Forelimb muscle (tissue), 1 donor: ENCODE measurements around the gene CALN1. TPM values are rescaled to one million over a fixed set of nuclear protein-coding genes. Genes with fewer than 3 reads are reported as not detected.
A peak's percentile ranks its signal among the peaks of the same experiment; 100 is the strongest.
"Not testable (repeated sequence)": the region's sequence is repeated elsewhere in the genome, so short reads cannot be mapped to it uniquely, and the experiment has no call there.

Source experiments
- DNase-seq: peaks from one replicate; pipeline ENCODE4 v3.0.0-alpha.2; 2013; ENCODE audit warnings: low read depth
- polyA plus RNA-seq: library from polyadenylated mRNA; unstranded; fragments of 120-200 nt; gene quantifications from one replicate; pipeline ENCODE4 v1.2.1, GENCODE V29; 2013; ENCODE audit not compliant: insufficient read length

Gene CALN1
- polyA plus RNA-seq, 1 donor: 1.6 TPM

DNA sequence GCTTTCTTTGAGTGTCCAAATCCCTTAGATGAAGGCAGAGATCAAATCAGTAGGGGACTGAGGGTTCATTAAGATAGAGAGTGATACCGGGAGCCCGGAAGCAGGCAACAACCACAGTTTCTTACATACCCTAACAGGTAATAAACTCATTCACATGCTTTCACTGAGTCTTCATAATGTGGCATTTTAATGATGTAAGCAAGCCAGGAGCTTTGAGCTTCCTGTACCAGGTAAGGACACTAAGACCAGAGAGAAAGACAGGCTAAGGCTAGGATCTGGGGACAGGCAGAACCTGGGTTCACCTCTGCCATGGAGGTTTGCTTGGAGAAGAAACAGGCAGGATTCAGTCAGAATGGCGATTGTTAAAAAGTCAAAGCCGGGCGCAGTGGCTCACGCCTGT lies 661.8 kb downstream of the CALN1 start:
- DNase-seq: no peak

DNA sequence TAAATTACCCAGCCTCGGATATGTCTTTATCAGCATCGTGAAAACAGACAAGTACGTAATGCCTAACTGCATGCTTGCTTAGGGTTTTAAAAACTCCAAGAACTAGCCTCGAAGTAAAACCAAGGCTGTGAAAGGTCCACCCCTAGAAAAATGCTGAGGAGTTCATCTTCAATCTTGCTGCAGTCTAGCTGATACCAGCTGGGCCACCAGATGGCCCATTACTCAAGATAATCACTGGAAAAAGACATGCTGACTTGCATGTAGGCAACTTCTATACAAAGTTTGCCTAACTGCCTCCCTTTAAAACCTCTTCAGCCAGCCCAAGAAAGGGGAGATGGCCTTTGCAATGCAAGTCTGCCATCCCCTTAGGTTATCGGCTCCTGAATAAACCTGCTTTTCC lies 666.1 kb downstream of the CALN1 start:
- no peak for DNase-seq

DNA sequence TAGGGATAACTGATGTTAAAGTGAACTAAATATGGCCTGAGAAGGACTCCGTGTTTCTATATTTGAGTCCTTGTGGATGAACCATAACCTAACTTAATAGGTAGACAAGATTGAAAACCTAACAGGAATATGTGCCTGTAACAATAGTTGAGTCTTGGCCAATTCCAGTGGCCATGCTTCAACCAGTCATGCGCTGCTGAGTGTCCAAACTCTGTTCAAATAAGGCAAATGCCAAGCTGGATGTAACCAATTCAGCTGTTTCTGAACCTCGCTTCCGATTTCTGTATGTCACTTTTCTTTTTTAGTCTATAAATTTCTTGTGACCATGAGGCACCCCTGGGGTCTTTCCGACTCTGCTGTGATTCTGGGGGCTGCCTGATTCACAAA lies 672.0 kb downstream of the CALN1 start:
- no peak for DNase-seq

- DNase-seq: no peak
These were observed 672.5 kb downstream of the CALN1 start for GRCh38 chr7:71739520-71740173.

DNA sequence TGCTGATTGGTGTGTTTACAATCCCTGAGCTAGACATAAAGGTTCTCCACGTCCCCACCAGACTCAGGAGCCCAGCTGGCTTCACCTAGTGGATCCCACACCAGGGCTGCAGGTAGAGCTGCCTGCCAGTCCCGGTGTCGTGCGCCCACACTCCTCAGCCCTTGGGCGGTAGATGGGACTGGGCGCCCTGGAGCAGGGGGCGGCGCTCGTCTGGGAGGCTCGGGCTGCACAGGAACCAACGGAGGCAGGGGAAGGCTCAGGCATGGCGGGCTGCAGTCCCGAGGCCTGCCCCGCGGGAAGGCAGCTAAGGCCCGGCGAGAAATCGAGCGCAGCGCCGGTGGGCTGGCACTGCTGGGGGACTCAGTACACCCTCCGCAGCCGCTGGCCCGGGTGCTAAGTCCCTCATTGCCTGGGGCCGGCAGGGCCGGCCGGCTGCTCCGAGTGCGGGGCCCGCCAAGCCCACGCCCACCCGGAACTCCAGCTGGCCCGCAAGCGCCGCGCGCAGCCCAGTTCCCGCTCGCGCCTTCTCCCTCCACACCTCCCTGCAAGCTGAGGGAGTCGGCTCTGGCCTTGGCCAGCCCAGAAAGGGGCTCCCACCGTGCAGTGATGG lies 674.1 kb downstream of the CALN1 start:
- not testable (repeated sequence) for DNase-seq

DNA sequence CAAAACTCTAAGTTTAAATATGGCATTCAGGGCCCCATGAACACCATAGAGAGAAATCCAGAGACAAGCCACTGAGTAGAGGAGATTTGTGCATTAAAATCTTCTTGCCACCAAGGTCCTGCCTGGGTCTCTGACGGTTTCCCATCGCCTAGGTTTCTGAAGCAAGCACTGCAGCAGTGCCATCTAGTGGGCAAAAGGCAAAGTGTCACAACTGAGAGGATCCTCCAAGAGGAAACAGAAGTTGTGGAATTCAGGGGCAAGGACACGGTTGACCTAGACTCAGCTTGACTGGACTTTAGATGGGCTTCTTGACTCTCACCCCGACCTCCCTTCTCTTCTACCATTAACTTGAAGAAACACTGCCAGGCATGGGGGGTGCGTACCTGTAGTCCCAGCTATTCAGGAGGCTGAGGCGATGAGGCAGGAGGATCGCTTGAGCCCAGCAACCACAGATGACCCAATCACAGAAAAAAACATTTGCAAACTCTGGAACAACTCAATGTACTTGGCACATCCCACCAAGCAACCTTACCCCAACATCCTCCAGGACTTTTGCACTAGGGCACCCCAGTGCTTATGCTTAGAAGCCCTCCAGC lies 676.1 kb downstream of the CALN1 start:
- peak; percentile 52 for DNase-seq

GRCh38 chr7:71733107-71733870 lies 678.8 kb downstream of the CALN1 start:
- DNase-seq: peak; percentile 53

GRCh38 chr7:71731740-71732139 lies 680.4 kb downstream of the CALN1 start:
- DNase-seq: no peak
